ENCODE data around the gene C16orf96.

C16orf96 gene

DNA sequence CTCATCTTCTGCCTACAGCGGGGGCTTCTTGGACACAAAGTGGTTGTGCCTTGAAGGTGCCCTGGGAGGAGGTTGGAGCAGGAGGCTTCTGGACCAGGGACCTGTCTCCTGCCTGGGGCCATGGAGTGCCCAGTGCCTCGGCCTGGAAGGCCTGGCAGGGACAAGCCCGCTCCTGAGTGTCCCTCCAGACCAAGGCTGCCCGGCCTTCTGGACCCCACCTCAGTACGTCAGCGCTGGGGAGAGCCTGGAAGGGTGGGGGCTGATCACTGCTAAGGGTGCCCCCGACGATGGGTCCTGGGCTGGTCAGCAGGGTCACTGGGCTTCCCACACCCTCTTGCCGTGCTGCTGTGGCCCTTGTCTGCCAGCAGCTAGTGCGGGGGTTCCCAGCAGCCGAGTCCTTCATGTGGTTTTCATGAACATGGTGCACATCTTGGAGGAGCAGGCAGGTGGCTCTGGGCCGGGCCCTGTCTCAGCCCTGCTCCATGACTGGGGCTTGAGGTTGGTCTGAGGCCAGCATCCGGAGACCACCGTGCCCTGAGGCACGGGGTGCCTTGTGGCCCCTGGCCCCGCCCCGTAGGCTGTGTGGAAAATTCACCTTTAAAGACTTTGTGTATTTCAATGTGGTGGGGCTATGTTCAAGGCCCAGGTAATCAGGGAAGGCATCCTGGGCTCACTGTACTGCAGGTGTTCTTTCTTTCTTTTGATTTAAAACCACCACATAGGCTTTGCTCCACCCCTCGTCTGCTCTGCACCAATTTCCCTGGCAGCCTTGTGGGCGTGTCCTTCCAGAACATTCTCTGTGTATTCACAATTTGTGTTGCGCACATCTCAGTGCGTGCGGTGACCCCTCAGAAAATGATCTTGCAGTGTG lies 90.9 kb downstream of the C16orf96 start:
- no peak for DNase-seq (ENCODE audit: low spot score)

GRCh38 chr16:4647644-4647980 lies 91.5 kb downstream of the C16orf96 start:
- no peak for DNase-seq (ENCODE audit: low spot score)

DNA sequence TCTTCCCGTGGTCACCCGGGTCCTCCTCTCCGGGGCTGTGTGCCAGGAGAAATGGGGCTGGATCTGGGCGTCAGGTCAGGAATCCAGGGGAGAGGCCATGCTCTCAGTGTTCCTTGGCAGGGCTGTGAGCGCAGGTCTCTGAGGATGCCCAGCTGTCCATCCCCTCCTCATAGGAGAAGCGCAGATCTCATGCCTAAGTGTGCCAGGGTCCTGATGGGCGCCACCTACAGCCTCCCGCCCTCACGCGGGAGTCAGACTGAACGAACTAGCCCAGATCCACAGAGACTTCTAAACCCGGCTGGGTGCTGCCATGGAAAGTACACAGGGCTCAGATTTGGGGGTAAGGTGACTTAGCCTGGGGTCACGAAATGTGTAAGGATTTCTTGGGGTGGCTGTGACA lies 92.8 kb downstream of the C16orf96 start:
- DNase-seq (ENCODE audit: low spot score) = no peak

GRCh38 chr16:4649744-4650442 lies 93.8 kb downstream of the C16orf96 start:
- DNase-seq (ENCODE audit: low spot score) = no peak

Measured in left forelimb (tissue), 1 donor.